ENCODE data around the gene CCP110. TPM values are rescaled to one million over a fixed set of nuclear protein-coding genes. Genes with fewer than 3 reads are reported as not detected.

CCP110 gene
- total and polyA plus RNA-seq, 12 donors: 3.0 to 14.0 (median 9.9) TPM

GRCh38 chr16:19560078-19560477, 36.3 kb downstream of the CCP110 start:
- WGBS, 4 donors: 88 to 94% (median 90%) methylated on average over 4 of the region's 4 CpGs
- H3K4me1 ChIP-seq (replicated peaks in 1 of 2): peaks cover 0 to 7% of the 10 kb centered on the region in 2 donors
- H3K27me3 ChIP-seq: no peaks in the 10 kb centered on the region
- DNase-seq: no peak
- H3K36me3 ChIP-seq (replicated peaks in 1 of 2): peaks cover 0 to 6% of the 10 kb centered on the region in 2 donors
- TF ChIP-seq POLR2A (IDR thresholded peaks at IDR 0.05) (no peak), CTCF (IDR thresholded peaks at IDR 0.05) (no peak)
- no peaks in the 10 kb centered on the region for H3K9me3 ChIP-seq (replicated peaks in 1 of 3)
- intact Hi-C loops (cut with DNase I): no loop called here
- H3K4me3 ChIP-seq: no peak overlapping the region
- H3K27ac ChIP-seq: no peak overlapping the region

- intact Hi-C loops (cut with DNase I): no loop called here
- no peaks in the 10 kb centered on the region for H3K4me1 ChIP-seq (replicated peaks in 1 of 2)
- no peak for TF ChIP-seq POLR2A (IDR thresholded peaks at IDR 0.05)
- TF ChIP-seq CTCF (IDR thresholded peaks at IDR 0.05): no peak
- no peaks in the 10 kb centered on the region for H3K9me3 ChIP-seq (replicated peaks in 1 of 3)
- no peaks in the 10 kb centered on the region for H3K27me3 ChIP-seq
- no peak for DNase-seq
- 88 to 99% (median 92%) methylated on average over 4 of the region's 4 CpGs for WGBS, 4 donors
- no peak overlapping the region for H3K27ac ChIP-seq
- no peak overlapping the region for H3K4me3 ChIP-seq
- peaks cover 0 to 34% of the 10 kb centered on the region in 2 donors for H3K36me3 ChIP-seq (replicated peaks in 1 of 2)
Measured at GRCh38 chr16:19563377-19563776, 39.6 kb downstream of the CCP110 start.

GRCh38 chr16:19566362-19566761, 42.6 kb downstream of the CCP110 start:
- Histone ChIP-seq H3K27ac (no peak overlapping the region), H3K36me3 (replicated peaks in 1 of 2) (peaks cover 0 to 58% of the 10 kb centered on the region in 2 donors), H3K9me3 (replicated peaks in 1 of 3) (no peaks in the 10 kb centered on the region), H3K4me3 (no peak overlapping the region), H3K4me1 (replicated peaks in 1 of 2) (no peaks in the 10 kb centered on the region), H3K27me3 (no peaks in the 10 kb centered on the region)
- intact Hi-C loops (cut with DNase I): no loop called here
- DNase-seq: no peak
- TF ChIP-seq POLR2A (IDR thresholded peaks at IDR 0.05) (no peak), CTCF (IDR thresholded peaks at IDR 0.05) (no peak)
- 92 to 96% (median 94%) methylated on average over 3 of the region's 3 CpGs for WGBS, 4 donors

- H3K9me3 ChIP-seq (replicated peaks in 1 of 3): no peaks in the 10 kb centered on the region
- H3K4me1 ChIP-seq (replicated peaks in 1 of 2): no peaks in the 10 kb centered on the region
- intact Hi-C loops (cut with DNase I): no loop called here
- WGBS, 4 donors: 93 to 98% (median 94%) methylated on average over 5 to 8 of the region's 8 CpGs
- no peak overlapping the region for H3K27ac ChIP-seq
- DNase-seq: no peak
- TF ChIP-seq POLR2A (IDR thresholded peaks at IDR 0.05): no peak
- no peak for TF ChIP-seq CTCF (IDR thresholded peaks at IDR 0.05)
- peaks cover 0 to 70% of the 10 kb centered on the region in 2 donors for H3K36me3 ChIP-seq (replicated peaks in 1 of 2)
- no peak overlapping the region for H3K4me3 ChIP-seq
- no peaks in the 10 kb centered on the region for H3K27me3 ChIP-seq
Measured at GRCh38 chr16:19567560-19567959, 43.8 kb downstream of the CCP110 start.
